NCI-H748 (cell line): Measurements from ENCODE around the gene ATP5PO.

Source experiments
- DNase-seq: peaks from one replicate; lab custom pipeline; 2025; ENCODE audit not compliant: unreplicated experiment; lab: John Stamatoyannopoulos, UW

ATP5PO gene

DNA sequence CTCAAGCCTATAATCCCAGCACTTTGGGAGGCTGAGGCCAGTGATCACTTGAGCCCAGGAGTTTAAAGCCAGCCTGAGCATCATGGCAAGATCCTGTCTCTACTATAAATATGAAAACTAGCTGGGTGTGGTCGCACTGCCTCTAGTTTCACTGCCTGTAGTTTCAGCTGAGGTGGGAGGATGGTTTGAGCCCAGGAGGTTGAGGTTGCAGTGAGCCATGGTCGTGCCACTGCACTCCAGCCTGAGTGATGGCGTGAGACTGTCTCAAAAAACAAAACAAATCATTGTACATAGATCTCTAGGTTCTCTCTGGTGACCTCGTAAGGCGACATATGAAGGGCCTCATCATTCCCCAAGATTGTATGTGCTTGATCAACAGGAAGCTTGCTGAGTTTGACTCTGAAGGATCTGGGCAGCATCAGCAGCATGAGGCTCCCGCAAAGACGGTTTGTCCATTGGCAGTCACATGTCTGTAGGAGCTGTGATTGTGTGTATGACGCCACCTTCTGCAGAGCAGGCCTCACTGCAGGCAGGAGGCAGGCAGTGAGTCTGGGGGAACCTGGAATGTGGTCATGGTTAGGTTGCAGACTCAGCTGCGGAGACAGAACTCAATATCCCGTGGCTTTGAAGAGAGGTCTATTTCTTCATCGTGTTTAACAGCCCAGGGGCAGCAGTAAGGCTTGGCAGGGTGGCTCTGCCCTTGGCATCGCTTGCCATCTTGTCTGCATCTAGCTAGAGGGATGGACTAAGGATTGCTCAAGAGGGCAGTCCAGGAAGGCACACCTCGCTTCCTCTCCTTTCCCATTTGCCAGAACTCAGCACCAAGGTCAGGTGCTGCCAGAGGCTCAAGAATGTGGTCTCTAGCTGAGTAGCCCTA is 14.0 kb downstream of the ATP5PO start:
- peak; percentile 62 for DNase-seq

DNA sequence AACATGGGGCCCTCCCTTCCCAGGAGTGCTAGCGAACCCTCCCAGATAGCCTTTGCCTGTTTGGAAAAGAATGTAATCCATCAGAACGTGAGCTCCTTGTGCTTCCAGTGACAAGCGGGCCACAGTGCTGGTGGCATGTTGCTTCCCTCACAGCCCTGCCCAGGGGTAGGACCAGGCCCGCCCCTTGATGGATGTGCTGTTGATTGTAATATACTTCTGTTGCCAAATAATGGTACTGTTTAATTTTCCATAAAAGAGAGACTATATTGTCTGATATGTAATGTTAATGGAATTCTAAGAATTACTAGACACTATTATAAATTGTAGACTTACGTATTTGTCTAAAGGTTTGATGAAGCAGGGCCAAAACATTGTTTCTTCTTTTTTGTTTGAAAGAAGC is 16.4 kb downstream of the ATP5PO start:
- no peak for DNase-seq

DNA sequence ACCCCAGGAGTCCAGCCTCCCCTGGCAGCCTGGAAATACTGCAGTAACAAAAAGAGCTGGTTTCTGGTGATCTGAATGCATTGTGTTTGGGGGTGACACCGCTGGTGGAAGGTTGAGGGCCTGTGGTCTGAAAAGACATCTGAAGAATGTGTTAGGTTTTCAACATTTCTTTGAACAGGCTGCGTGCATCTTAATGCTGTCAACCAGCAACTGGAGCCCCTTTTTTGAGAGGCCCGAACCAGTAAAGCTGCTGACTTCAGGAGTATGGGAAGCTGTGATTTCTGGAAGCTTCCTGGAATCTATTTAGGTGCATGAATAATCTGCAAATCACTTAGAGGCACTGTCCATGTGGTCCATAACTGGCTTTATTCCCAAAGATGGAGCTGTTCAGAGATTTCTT is 17.0 kb downstream of the ATP5PO start:
- DNase-seq = no peak

DNA sequence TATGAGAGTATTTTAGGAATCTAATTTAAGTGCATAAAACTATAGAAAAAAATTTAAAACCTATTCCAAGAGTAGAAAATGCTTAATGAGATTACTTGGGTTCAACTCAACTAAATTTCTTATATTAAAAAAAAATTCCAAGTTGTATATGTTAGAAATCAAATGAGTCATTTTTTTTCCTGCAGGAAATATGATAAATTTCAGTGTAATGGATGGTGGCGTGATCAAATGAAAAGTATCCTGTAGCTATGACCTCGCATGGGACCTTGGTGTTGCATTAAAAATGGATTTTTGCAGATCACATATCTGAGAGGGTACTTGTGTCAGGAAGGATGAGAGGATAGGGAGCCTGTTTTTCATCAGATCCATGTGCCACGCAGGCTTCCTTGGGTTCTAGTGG is 17.9 kb downstream of the ATP5PO start:
- no peak for DNase-seq

DNA sequence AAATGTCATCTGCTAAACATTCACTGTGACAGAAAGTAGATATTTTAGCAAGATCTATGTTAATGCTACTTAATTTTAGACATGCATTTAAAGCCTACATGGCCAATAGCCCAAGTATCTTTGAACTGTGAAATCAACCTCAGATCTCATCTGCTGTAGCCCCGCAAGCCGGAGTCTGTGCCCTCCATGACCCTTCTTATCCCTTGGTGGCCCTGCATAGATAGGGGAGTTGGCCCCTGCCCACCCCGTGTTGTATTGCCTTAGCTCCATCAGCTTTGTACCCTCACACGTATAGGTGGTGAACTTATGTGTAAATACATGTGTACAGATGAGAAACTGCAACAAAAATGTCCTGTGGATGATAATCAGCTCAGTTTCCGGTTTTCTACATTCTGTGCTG is 18.5 kb downstream of the ATP5PO start:
- DNase-seq = no peak

DNA sequence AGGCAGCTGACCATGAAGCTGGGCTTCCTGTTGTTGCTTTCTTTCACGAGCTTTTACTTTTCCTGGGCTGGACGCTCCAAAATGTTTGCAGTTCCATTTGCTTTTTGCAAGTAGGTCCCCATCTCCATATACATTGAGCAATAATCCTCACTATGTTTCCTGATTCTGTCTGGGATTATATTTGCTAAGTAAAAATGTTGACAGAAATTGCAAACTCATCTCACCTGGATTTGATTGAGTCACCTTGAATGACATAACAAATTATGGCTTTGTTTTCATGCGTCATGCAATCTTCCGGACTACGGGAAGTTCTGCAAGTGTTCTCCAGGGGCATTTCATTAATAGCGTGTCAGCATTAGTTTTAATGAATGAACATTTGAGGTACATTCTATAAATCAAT is 18.9 kb downstream of the ATP5PO start:
- DNase-seq = no peak

DNA sequence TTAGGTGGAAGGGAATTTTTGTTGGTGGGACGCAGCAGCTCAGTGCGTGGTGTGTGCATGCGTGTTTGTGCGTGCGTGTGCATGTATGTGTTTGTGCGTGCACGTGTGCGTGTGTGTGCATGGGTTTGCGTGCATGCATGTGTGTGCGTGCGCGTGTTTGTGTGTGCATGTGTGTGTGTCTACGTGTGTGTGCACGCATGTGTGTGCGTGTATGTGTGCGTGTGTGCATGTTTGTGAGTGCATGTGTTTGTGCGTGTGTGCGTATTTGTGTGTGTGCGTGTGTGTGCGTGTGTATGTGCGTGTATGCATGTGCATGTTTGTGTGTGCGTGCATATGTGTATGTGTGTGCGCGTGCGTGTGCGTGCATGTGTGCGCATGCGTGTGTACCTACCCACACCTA is 20.2 kb downstream of the ATP5PO start:
- DNase-seq = no peak

DNA sequence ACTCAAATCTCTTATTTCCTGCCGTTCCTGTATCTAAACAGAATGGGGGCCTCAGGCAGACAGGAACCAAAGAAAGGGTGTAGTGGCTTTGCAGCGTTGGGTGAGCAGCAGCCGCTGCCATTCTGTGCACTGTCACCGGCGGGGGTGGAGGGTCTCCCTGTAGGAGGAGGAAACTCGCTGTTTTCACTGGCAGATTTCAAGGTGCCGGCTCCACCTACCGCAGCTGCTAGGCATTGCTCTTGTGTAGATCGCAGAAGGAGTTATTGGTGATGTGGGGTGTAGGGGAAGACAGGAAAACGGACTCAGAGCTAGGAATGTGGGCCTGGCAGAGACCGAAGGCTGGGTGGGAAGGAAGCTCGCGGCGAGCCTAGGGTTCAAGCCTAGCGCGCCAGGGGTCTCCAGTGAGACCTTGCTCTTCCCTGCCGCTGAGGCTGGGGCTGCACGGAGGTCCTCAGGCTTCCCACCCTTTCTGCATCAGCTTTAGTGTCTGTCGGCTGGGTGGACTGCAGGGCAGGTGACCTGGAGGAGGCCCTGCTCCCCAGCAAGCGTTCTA is 20.8 kb downstream of the ATP5PO start:
- DNase-seq = peak; percentile 55

DNA sequence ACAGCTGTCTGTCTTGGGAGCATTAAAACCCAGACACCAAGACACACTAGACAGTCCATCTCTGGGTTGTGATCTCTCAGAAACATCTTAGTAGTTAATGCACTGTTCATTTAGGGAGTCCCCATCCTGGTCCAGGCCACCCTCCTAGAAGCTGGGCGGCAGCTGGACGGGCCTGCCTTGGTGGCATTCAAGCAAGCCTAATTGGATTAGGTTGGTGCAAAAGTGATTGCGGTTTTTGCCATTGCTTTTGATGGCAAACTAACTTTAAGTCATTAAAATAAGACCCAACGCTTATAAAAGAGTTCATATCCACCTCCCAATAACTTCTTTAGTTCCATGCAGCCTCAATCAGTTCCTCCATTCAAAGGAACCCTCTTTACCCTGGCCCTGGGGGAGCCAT is 21.7 kb downstream of the ATP5PO start:
- DNase-seq = no peak

DNA sequence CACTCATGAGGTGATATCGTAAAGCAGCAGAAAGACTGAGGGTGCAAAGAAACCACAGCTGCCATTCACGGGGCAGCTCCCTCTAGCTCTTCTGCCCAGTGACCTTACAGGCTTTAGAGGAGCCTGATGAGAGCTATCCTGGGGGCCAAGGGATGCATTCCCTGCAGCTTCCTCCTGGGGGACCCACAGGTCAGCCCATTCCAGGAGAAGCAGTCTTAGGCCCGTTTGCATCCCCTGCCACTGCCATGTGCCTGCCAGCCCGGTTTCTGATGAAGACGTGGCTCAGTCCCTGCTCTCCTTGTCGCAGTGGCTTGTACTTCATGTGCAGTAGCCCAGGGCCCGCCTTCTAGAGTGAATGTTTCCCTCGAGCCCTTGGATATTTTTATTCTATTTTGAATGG is 22.8 kb downstream of the ATP5PO start:
- no peak for DNase-seq

DNA sequence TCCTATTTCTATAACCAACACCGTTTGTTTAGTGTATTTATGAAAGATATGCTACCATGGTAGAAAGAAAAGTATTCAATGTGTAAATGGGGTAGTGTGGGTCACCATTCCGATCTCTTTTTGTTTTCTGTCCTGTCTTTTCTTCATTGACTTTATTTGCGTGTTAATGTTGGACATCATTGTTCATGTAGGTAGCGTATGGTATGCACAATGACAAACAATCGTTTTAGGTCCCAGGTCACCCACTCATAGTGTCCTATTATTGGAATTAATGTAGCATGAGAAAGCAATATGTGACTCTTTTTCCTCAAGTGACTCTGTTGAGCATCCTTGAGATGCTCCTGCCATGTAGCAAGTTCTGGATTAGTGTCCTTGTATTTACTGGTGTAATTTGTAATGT is 25.4 kb downstream of the ATP5PO start:
- no peak for DNase-seq

DNA sequence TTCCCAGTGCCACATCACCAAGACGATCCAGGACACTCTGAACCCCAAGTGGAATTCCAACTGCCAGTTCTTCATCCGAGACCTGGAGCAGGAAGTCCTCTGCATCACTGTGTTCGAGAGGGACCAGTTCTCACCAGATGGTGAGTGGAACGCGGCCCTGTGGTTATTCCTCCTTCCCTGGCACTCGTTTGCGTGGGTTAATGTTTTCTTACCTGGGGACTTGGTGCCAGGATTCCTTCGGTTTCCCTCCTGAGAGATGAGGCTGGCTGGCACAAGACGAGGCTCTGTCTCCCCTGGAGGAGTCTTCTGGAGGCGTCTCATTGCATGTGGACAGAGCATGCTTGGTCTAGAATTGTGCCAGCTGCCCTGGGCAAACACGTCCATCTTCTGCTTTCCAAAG is 29.3 kb downstream of the ATP5PO start:
- DNase-seq = no peak

DNA sequence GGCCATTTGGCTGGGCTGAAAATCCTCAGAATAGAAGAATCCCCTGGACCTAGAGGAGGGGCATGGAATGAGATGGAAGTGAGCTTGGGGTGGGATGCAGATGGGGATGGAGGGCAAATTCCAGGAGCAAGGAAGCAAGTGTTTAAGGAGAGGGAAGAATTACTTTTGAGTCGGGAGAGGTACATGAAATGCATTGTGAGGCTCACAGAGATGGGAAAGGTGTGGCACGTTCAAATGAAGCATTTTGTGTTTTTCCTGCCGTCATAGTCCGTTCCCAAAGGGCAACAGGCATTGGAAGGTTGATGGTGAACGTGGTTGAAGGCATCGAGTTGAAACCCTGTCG is 30.5 kb downstream of the ATP5PO start:
- DNase-seq = no peak

DNA sequence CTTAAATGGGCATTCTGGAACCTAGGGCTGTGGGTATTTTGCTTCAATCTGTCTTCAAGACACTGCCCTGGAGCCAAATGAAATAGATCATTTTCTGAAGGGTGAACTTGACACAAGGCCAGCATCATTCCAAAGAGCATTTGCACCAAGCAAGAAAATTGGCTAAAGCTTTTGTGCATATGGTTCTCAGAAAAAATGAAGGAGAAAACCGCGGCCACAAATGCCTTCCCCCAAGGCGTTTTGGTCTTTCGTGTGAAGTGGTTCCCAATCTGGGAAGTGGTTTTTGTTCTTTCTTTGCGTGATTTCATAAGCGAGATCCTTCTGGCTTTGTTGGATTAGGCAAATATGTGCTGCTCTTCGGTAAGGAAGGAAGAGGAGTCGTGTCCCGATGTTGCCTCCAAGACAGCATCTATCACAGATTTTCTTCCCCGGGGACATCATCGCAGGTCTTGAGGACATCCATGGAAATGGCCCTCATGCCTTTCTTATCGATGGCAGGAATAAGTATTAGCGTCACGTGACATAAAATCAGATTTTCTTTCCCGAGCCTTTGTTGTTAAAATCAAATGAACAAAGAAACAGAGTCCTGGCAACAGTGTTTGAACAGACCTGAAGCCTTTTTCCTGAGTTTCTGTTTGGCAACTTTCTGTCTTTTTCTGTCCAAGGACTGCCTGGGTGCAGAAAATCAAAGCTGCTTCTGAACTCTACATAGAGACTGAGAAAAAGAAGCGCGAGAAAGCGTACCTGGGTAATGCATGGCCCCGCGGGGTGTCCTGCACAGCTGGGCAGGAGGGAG is 31.0 kb downstream of the ATP5PO start:
- DNase-seq = no peak

DNA sequence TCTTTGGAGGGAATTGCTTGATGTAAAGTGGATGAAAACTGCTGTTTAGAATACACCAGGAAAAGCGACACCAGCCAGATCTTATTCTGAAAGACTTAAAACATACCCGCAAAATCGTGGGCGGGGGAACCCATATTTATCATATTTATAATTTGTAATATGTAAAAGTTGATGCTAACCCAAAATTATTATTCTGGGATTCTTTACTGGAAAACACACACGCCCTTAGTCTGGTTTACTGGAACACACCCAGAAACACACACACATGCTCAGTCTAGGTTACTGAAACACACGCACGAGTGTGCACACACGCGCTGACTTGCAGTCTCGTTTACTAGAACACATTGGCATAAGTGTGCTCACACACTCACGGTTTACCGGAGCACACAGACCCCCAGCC is 32.5 kb downstream of the ATP5PO start:
- no peak for DNase-seq

DNA sequence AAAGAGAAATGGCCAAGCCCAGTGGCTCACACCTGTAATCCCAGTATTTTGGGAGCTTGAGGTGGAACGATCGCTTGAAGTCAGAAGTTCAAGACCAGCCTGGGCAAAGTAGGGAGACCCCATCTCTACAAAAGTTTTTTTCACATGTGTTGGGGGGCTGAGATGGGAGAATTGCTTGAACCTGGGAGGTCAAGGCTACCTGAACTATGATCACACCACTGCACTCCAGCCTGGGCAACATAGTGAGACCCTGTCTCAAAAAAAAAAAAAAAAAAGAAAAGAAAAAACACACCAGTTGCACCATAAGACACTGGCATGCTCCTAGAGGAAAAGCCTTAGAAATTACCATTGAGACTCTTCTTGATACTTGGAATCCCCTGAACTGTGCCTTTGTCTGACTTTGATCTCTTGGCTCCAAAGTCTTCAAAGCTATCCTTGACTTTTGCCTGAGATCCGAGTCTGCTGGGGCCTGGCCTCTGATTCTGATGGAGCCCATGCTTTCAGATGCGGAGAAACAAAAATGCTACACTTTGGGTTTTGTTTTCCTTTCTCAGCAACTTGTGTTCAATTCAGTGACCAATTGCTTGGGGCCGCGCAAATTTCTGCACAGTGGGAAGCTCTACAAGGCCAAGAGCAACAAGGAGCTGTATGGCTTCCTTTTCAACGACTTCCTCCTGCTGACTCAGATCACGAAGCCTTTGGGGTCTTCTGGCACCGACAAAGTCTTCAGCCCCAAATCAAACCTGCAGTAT is 33.7 kb downstream of the ATP5PO start:
- DNase-seq = no peak

DNA sequence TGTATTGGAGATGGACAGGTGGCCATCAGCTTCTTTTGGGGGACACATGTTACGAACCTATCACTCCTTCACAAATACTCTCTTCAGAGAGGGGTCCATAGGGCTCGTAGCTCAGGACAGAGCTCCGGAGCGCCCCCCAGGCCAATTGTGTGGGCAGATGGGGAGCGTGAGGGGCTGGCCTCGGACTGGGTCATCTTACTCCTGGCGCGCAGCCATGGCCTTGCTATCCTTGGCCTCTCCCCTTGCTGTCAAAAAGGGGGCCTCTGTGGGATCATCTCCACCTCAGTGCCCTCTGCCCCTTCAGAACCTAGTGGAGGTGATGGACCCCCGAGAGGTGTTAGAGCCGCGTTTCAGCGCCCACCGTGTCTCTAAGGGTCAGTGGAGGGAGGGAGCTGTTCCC is 35.0 kb downstream of the ATP5PO start:
- no peak for DNase-seq

DNA sequence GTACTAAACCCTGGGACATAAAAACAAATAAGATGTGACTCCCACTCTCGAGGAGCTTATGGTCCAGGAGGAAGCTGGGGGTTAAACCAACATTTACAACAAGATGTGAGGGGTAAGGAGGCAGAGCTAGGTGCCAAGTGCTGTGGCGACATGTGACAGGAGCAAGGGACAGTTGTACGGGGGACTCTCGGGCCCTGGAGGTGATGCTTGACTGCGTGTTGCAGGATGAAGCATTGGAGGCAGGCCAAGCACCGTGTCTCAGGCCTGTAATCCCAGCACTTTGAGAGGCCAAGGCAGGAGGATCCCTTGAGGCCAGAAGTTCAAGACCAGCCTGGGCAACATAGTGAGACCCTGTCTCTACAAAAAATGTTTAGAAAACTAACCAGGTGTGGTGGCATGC is 36.8 kb downstream of the ATP5PO start:
- no peak for DNase-seq

DNA sequence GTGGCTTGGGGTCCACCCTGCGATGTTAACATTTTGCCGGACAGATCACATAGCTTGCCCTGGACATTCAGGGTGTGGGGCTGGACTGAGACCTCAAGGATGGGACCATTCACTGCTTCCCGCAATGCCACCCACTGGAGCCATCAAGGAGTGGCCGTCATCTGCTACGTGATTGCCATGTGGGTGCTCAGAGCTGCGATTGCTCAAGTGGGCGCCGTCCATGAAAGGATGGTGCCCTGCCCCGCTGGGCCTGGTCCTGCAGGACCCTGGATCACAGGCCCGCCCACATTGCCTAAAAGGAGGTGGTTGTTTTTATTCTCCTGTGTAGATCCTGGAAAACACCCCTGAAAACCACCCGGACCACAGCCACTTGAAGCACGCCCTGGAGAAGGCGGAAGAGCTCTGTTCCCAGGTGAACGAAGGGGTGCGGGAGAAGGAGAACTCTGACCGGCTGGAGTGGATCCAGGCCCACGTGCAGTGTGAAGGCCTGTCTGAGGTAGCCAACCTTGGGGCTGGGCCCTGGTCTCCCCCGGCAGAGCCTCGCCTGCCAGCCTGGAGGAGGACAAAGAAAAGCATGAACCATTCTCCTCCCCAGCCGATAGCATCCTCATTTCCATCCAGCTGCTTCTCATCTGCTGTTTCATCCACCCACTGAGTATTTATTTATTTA is 40.4 kb downstream of the ATP5PO start:
- DNase-seq = no peak

DNA sequence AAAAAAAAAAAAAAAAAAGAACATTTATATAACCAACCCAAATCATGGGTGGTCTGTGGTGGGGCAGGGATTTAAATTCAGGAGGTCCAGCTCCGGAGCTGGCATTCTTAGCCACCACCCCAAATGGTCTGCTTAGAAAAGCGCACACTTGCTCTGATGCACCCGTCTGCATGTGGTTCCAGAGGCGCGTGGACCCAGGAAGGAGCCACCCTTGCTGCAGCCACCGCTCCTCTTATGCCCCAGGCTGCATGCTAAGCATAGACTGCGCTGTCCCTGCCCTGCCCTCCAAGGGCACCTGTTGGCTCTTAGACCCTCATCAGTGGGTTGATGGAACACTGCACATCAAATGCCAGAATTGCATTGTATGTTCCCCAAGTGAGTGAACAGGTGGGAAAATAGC is 41.4 kb downstream of the ATP5PO start:
- DNase-seq = no peak
